HG03045 (cell line): ENCODE data around the gene NAV2.
"Not testable (repeated sequence)": the region's sequence is repeated elsewhere in the genome, so short reads cannot be mapped to it uniquely, and the experiment has no call there.

ENCODE experiments used
- ATAC-seq: cut with Tn5 transposase; IDR thresholded peaks from one replicate; pipeline ENCODE4 v1.9.1; 2021; ENCODE audit warnings: mild to moderate bottlenecking, moderate library complexity; ENCODE audit not compliant: unreplicated experiment

Gene NAV2

GRCh38 chr11:20127671-20128527 is 415.3 kb downstream of the NAV2 start:
- no peak for ATAC-seq

DNA sequence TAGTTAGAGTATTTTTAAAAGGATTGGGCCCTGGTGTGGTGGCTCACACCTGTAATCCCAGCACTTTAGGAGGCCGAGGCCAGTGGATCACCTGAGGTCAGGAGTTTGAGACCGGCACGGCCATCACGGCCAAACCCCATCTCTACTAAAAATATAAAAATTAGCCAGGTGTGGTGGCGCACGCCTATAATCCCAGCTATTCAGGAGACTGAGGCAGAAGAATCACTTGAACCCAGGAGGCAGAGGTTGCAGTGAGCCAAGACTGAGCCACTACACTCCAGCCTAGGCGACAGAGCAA is 415.8 kb downstream of the NAV2 start:
- ATAC-seq = not testable (repeated sequence)

- ATAC-seq = no peak
Observed at GRCh38 chr11:20129665-20130064, 417.0 kb downstream of the NAV2 start.

GRCh38 chr11:20131788-20132666 is 419.4 kb downstream of the NAV2 start:
- no peak for ATAC-seq

- ATAC-seq = no peak
Observed at GRCh38 chr11:20132667-20133039, 420.0 kb downstream of the NAV2 start.

GRCh38 chr11:20134991-20135736 is 422.5 kb downstream of the NAV2 start:
- ATAC-seq = no peak

- ATAC-seq = no peak
Observed at GRCh38 chr11:20137637-20138036, 425.0 kb downstream of the NAV2 start.

- no peak for ATAC-seq
Observed at GRCh38 chr11:20138707-20139106, 426.1 kb downstream of the NAV2 start.

DNA sequence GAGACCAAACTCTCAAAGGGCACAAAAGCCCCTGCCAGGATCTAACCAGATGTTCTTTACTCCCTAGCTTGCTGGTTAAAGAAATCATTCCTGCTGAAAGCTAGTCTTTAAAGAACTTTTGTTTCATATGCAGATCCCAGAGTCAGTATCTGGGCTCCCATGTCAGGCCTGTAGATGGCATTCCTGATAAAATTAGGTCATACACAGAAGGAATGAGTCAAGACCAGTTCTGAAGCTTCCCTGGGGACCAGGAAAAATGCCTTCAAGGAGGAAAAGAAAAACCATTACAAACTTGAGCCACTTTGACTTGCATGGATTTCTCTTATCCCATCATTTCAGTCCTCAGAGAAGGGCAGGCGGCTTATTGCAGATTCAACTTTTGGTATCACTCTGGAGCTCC is 441.7 kb downstream of the NAV2 start:
- ATAC-seq = no peak

DNA sequence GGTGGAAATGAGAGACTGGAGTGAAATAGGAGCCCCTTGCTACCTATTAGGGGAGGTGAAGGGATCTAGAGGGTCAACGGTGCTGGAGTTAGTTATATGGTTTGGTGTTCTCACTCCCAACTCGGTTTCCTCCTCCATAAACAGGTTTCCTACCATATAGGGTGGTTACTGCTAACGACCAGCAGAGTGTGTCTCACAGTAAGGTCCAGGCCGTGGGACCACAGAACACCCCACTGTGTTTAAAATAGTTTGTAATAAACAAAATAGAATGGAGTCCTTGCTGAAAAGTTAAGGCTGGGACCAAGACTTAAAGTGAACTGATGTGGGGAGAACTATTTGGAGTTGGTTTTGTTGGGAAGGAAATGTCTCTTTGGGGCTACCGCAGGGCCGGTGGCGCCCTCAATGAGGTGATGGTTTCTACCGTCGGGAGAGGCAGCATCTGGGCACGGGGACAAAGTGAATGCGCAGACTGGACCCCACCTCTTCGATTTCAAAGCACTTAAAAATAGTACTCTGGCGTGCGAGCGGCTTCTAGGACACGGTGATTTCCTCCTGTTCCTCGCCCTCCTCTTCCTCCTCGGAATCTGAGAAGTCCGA is 443.1 kb downstream of the NAV2 start:
- ATAC-seq = no peak

DNA sequence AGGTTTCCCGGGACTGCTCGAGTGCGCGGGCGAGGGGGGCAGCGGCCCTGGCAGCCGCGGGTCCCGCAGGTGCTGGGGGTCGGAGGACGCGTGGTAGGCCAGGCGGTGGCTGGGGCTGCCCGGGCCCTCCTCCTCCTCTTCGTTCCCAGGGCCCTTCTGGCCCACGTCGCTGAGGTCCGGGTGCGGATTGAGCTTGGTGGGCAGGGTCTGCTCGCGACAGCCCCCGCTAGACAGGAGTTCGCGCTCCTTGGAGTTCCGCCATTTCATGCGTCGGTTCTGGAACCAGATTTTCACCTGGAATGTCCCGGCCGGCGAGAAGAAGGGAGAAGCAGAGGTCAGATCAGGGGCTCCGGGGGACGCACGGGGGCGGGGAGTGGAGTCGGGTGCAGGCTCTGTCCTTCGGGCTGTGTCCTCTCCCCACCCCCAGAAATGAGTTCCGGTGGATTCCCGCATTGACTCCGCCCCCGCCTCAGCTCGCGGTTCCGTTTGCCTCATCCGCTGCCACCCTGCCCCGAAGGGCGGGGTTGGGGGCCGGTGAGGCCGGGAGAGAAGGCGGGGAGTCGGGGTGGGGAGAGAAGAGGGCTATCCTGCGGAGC is 443.7 kb downstream of the NAV2 start:
- ATAC-seq = no peak

DNA sequence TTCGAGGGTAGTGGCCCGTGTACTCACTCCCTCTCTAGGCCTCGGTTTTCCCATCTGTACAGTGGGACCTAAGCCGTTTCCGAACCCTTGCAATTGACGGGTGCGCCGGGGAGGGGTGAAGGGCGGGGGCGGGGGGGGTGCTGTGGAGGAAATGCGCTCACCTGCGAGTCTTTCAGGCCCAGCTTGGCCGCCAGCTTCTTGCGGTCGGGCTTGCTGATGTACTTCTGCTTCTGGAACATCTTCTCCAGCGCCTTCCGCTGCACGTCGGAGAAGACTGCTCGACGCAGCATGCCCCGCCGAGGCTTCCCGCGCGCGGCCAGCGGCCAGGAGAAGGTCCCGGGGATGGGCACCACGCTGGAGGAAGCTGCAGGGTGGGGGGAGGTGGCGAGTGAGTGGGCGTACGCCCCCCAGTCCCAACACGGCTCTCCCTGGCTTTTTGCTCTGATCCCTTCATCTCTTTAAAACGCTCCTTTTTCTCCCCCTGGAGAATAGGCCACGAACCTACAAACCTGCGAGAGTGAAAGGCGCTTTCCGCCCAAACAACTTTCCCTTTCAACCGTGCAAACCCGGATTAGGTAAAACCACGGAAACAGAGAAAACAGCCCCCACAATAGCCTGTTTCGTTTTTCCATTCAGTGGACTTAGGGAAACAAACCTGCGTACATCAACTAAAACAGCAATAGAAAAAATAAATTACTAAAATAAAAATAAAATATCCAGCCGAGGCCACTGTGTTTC is 444.4 kb downstream of the NAV2 start:
- no peak for ATAC-seq

GRCh38 chr11:20157728-20158127 is 445.1 kb downstream of the NAV2 start:
- no peak for ATAC-seq

GRCh38 chr11:20158597-20159257 is 446.1 kb downstream of the NAV2 start:
- no peak for ATAC-seq

DNA sequence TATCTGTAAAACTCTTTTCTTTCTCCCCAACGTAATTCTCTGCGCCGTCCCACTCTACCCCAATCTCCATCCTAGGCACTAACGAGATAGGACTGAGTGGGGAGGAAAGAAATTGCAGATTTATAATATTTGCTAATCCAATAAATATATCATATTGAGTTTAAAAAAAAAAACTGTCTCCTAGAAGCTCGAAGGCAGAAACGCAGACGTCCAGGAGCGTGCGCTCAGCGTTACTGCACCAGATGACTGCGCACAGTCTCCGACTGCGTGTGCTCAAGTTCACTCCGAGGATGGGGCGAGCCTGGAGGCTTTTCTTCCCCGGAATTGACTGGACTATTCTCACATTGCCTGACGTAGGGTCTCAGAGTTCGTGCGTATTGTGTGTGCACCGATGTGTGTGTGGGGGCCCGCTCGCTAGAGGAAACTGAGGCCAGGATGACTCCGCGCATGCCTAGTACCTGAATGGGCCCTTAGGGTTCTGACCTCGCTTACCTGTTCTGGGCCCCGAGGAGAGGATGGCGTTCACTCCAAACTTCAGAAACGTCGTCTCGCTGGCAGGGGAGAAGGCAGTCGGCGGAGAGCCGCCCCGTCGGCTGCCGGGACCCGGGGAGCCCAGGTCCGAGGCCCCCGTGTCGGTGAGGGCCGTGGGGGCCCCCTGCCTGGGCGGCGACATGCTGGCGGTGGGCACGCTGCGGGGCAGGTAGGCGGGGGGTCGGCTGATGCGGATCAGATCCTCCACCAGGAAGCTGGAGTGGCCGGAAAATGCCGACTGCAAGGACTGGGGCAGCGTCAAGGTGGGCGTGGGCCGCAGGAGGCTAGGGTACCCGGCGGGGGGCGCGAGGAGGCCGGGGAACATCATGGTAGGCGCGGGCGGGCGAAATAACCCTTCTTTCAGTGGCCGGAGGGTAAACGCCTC is 447.1 kb downstream of the NAV2 start:
- ATAC-seq = no peak

- no peak for ATAC-seq
Observed at GRCh38 chr11:20160425-20161229, 448.0 kb downstream of the NAV2 start, which contains the start of gene DBX1. Gene DBX1, minus strand, starts transcription at chr11:20160475. Its CDS starts 151 bp downstream, at chr11:20160324.

- ATAC-seq = no peak
Observed at GRCh38 chr11:20161230-20161918, 448.7 kb downstream of the NAV2 start.
